GM12864 (cell line): ENCODE results near the gene CD53.
"Not testable (repeated sequence)": the region's sequence is repeated elsewhere in the genome, so short reads cannot be mapped to it uniquely, and the experiment has no call there.

Experiments
- DNase-seq: peaks from one replicate; pipeline ENCODE4 v3.0.0-alpha.2; 2011; ENCODE audit warnings: low read depth
- H3K4me3 ChIP-seq: 2 replicates; pipeline ENCODE4 v1.5.1; 2011; ENCODE audit warnings: mild to moderate bottlenecking, low read depth, low read length, control low read depth
- CTCF ChIP-seq: IDR thresholded peaks from 2 replicates; pipeline ENCODE4 v1.5.1; 2011; ENCODE audit warnings: low read depth, mild to moderate bottlenecking, moderate library complexity, low read length, control low read depth, inconsistent platforms; ENCODE audit errors: missing control alignments

CD53 gene

GRCh38 chr1:110872745-110873720 lies at the start of gene CD53:
CD53 (plus strand) TSS chr1:110873148; CDS start chr1:110891409, 18,261 bp downstream.
- peak; percentile 86 for DNase-seq
- no peak for TF ChIP-seq CTCF
- peak within 1 kb of the TSS; percentile 64 for H3K4me3 ChIP-seq

- no peak for TF ChIP-seq CTCF
- no peak overlapping the region for H3K4me3 ChIP-seq
- DNase-seq, result no peak
Measured at GRCh38 chr1:110824192-110824591, 48.8 kb upstream of the CD53 start.

- peak; percentile 81 for TF ChIP-seq CTCF
- DNase-seq, result peak; percentile 57
- H3K4me3 ChIP-seq, result no peak overlapping the region
Measured at GRCh38 chr1:110829955-110830553, 42.9 kb upstream of the CD53 start.

- H3K4me3 ChIP-seq, DNase-seq: not testable (repeated sequence)
Measured at GRCh38 chr1:110833779-110834178, 39.2 kb upstream of the CD53 start.

GRCh38 chr1:110846861-110847260 lies 26.1 kb upstream of the CD53 start:
- no peak for TF ChIP-seq CTCF
- H3K4me3 ChIP-seq, result no peak overlapping the region
- DNase-seq, result no peak

- DNase-seq, result no peak
- no peak overlapping the region for H3K4me3 ChIP-seq
- no peak for TF ChIP-seq CTCF
Measured at GRCh38 chr1:110850145-110850544, 22.8 kb upstream of the CD53 start.

- H3K4me3 ChIP-seq, result no peak overlapping the region
- no peak for DNase-seq
- TF ChIP-seq CTCF, result no peak
Measured at GRCh38 chr1:110850627-110851026, 22.3 kb upstream of the CD53 start.
